Measurements from ENCODE around the gene RAD51B. TPM values are rescaled to one million over a fixed set of nuclear protein-coding genes. Genes with fewer than 3 reads are reported as not detected.

Gene RAD51B
- total and polyA plus RNA-seq, 3 donors from 2014 or later, result 5.5 to 22.5 (median 19.1) TPM

DNA sequence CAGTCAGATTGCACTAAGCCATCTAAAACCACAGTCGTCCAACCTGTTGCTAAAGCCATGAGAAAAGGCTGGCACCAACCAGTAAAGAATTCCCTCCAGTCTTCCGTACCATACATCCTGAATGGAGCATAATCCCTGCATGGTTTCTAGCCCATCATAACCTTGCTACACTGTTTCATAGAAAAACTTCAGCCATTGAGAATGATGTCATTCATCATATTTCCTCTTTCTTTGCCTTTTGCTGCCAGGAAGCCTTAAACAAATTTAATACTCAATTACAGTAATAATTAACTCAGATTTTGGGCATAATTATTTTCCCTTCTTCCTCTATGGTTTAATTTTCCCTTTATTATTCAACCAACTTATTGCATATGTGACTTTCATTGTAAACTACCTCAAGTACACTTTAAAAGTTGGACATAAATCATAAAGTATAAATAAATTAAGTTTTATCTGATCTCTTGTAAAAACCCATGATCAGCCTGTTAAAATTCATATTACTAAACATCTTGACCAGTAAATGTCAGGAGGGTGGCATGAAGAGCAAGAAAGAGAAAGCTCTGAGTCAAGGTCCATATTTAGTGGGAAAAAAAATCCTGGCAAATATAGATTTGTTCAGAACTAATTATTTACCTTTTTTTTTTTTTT is 708.6 kb downstream of the RAD51B start:
- Histone ChIP-seq H3K36me3 (ENCODE audit: low read depth, missing control alignments) (no peaks in the 10 kb centered on the region), H3K27ac (no peak overlapping the region), H3K4me1 (peaks cover 6% of the 10 kb centered on the region), H3K4me3 (no peak overlapping the region), H3K9me3 (no peaks in the 10 kb centered on the region), H3K27me3 (no peaks in the 10 kb centered on the region)
- TF ChIP-seq, protein P1, sequence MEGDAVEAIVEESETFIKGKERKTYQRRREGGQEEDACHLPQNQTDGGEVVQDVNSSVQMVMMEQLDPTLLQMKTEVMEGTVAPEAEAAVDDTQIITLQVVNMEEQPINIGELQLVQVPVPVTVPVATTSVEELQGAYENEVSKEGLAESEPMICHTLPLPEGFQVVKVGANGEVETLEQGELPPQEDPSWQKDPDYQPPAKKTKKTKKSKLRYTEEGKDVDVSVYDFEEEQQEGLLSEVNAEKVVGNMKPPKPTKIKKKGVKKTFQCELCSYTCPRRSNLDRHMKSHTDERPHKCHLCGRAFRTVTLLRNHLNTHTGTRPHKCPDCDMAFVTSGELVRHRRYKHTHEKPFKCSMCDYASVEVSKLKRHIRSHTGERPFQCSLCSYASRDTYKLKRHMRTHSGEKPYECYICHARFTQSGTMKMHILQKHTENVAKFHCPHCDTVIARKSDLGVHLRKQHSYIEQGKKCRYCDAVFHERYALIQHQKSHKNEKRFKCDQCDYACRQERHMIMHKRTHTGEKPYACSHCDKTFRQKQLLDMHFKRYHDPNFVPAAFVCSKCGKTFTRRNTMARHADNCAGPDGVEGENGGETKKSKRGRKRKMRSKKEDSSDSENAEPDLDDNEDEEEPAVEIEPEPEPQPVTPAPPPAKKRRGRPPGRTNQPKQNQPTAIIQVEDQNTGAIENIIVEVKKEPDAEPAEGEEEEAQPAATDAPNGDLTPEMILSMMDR (IDR thresholded peaks at IDR 0.05), result no peak
- no peak for TF ChIP-seq POLR2A (IDR thresholded peaks at IDR 0.05)
- 89 to 93% methylated on average over 2 of the region's 2 CpGs for WGBS, 2 donors
- no peak for DNase-seq
- intact Hi-C loops (cut with DNase I; ENCODE audit: low total_unique reads), result no loop called here

DNA sequence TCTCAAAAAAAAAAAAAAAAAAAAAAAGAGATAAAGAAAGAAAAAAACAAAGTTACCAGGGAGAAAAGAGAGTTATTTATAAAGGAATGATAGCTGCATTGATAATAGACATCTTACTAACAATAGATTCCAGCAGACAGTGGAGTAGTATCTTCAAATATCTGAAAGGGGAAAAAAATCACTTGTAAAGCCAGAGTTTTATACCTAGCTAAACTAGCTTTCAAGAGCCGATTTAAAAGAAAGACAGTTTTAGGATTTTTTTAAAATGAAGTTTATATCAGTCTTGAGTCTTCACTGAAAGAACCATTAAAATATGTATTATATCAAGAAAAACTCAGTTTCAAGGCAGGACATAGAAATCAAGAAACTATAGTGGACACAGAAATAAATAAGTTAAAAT is 710.9 kb downstream of the RAD51B start:
- no peak overlapping the region for H3K27ac ChIP-seq
- intact Hi-C loops (cut with DNase I; ENCODE audit: low total_unique reads), result no loop called here
- WGBS, 2 donors, result 45 to 100% methylated on average over 1 of the region's 1 CpG
- H3K4me1 ChIP-seq, result no peaks in the 10 kb centered on the region
- no peaks in the 10 kb centered on the region for H3K27me3 ChIP-seq
- no peak for DNase-seq
- no peaks in the 10 kb centered on the region for H3K36me3 ChIP-seq (ENCODE audit: low read depth, missing control alignments)
- no peak for TF ChIP-seq POLR2A (IDR thresholded peaks at IDR 0.05)
- TF ChIP-seq, protein P1 (IDR thresholded peaks at IDR 0.05), result no peak
- no peak overlapping the region for H3K4me3 ChIP-seq
- no peaks in the 10 kb centered on the region for H3K9me3 ChIP-seq

DNA sequence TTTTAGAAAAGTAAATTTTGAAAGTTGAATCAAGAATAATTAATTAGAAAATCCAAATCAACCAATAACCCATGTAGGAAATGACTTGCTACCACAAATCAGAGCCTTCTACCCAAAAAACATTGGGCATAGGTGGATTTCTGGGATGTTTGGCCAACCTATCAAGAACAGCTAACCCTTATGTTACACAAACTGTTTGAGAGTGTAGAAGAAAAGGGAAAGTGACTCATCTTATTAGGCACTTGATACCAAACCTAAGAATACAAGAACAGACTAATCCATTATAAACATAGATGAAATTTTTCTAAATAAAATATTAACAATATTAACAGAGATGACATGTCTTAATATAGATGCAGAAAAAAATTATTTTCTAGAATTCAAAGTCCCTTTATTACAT is 712.9 kb downstream of the RAD51B start:
- intact Hi-C loops (cut with DNase I; ENCODE audit: low total_unique reads), result no loop called here
- Histone ChIP-seq H3K27me3 (no peaks in the 10 kb centered on the region), H3K36me3 (ENCODE audit: low read depth, missing control alignments) (no peaks in the 10 kb centered on the region), H3K9me3 (no peaks in the 10 kb centered on the region), H3K27ac (no peak overlapping the region), H3K4me1 (no peaks in the 10 kb centered on the region), H3K4me3 (no peak overlapping the region)
- no peak for DNase-seq
- TF ChIP-seq, protein P1 (IDR thresholded peaks at IDR 0.05), result no peak
- TF ChIP-seq POLR2A (IDR thresholded peaks at IDR 0.05), result no peak

DNA sequence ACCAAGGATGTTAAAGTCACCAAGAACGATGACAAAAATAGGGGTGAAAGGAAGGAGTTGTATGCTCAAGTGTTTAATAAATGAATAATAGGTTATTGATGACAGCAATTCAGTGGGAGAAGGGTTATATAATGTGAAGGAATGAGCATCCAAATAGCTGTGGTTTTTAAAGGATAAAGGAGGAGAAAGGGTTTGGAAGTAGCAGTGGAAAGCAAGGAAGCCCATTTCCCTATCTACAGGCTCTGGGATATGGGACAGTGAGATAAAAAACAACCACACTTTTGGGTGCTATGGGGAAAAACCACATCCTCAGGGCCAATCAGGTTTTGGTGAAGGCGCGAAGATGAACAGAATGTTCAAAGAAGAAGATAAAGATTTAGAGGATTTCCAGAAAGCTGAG is 714.7 kb downstream of the RAD51B start:
- 86 to 96% methylated on average over 3 of the region's 3 CpGs for WGBS, 2 donors
- TF ChIP-seq POLR2A (IDR thresholded peaks at IDR 0.05), result no peak
- TF ChIP-seq, protein P1 (IDR thresholded peaks at IDR 0.05), result no peak
- intact Hi-C loops (cut with DNase I; ENCODE audit: low total_unique reads), result no loop called here
- peaks cover 3% of the 10 kb centered on the region for H3K4me1 ChIP-seq
- no peak for DNase-seq
- H3K9me3 ChIP-seq, result no peaks in the 10 kb centered on the region
- H3K4me3 ChIP-seq, result no peak overlapping the region
- H3K27ac ChIP-seq, result no peak overlapping the region
- no peaks in the 10 kb centered on the region for H3K36me3 ChIP-seq (ENCODE audit: low read depth, missing control alignments)
- no peaks in the 10 kb centered on the region for H3K27me3 ChIP-seq

DNA sequence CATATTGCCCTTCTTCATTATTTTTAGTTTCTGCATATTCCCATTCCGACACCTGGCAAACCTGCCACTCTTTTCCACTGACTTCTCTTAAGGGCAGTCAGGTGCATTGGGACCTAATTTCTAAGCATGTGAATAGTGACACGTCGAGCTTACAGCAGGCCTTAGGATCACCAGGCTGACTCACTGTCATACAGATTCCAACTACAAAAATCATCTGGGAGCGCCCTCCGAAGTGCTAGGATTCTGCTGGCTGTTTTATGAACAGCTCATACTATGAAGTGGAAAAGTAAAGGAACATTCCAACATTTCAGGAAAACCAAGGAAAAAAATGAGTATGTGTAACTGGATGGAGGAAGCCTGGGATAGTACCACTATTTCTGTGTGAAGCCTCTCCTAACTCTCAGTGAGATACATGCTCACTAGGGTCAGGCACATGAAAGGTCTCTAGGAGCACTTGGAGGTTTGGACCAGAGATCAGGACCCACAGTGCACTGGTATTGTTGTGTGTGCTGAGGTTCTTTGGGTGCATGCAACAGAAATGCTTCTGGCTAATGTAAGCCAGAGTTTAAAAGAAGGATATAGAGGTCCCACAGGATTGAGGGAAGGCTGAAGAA is 715.9 kb downstream of the RAD51B start:
- Histone ChIP-seq H3K27me3 (no peaks in the 10 kb centered on the region), H3K36me3 (ENCODE audit: low read depth, missing control alignments) (no peaks in the 10 kb centered on the region), H3K4me3 (no peak overlapping the region), H3K4me1 (peaks cover 6% of the 10 kb centered on the region), H3K9me3 (no peaks in the 10 kb centered on the region), H3K27ac (no peak overlapping the region)
- intact Hi-C loops (cut with DNase I; ENCODE audit: low total_unique reads), result no loop called here
- whole genome bisulfite sequencing, 2 donors, result 87 to 95% methylated on average over 5 of the region's 5 CpGs
- TF ChIP-seq, protein P1 (IDR thresholded peaks at IDR 0.05), result no peak
- no peak for TF ChIP-seq POLR2A (IDR thresholded peaks at IDR 0.05)
- DNase-seq, result no peak
